T-helper 9 cell (primary cell): ENCODE data around the gene FGF8.

Experiments
- DNase-seq: peaks from one replicate; pipeline ENCODE4 v3.0.0-alpha.2; 2020

The FGF8 gene

GRCh38 chr10:101768791-101769170, 7.1 kb downstream of the FGF8 start:
- DNase-seq, result no peak

GRCh38 chr10:101767966-101768790, 7.7 kb downstream of the FGF8 start:
- DNase-seq, result no peak

GRCh38 chr10:101767600-101767945, 8.3 kb downstream of the FGF8 start:
- DNase-seq, result no peak

- no peak for DNase-seq
These were observed 8.9 kb downstream of the FGF8 start for GRCh38 chr10:101766753-101767599.

- no peak for DNase-seq
These were observed 9.6 kb downstream of the FGF8 start for GRCh38 chr10:101766306-101766705.

GRCh38 chr10:101763141-101763846, 12.6 kb downstream of the FGF8 start:
- DNase-seq, result no peak

- no peak for DNase-seq
These were observed 13.2 kb downstream of the FGF8 start for GRCh38 chr10:101762736-101763135.

GRCh38 chr10:101761226-101761625, 14.7 kb downstream of the FGF8 start:
- DNase-seq, result no peak

- no peak for DNase-seq
These were observed 15.4 kb downstream of the FGF8 start for GRCh38 chr10:101760510-101760909.

GRCh38 chr10:101759309-101760247, 16.3 kb downstream of the FGF8 start:
- DNase-seq, result no peak

- DNase-seq, result no peak
These were observed 17.1 kb downstream of the FGF8 start for GRCh38 chr10:101758858-101759257.

GRCh38 chr10:101752241-101752640, 23.7 kb downstream of the FGF8 start:
- no peak for DNase-seq

GRCh38 chr10:101749047-101750016, 26.6 kb downstream of the FGF8 start:
- no peak for DNase-seq

GRCh38 chr10:101748496-101748895, 27.4 kb downstream of the FGF8 start:
- no peak for DNase-seq

GRCh38 chr10:101745074-101745696, 30.7 kb downstream of the FGF8 start:
- DNase-seq, result no peak

- DNase-seq, result no peak
These were observed 31.6 kb downstream of the FGF8 start for GRCh38 chr10:101744267-101744666.

- no peak for DNase-seq
These were observed 34.0 kb downstream of the FGF8 start for GRCh38 chr10:101741938-101742337.

- no peak for DNase-seq
These were observed 39.2 kb downstream of the FGF8 start for GRCh38 chr10:101736666-101737065.

GRCh38 chr10:101732096-101732495, 43.8 kb downstream of the FGF8 start:
- no peak for DNase-seq

- no peak for DNase-seq
These were observed 49.9 kb downstream of the FGF8 start for GRCh38 chr10:101726115-101726387.
